Right renal pelvis (tissue), 4 donors: ENCODE data around the gene PGLYRP2. TPM values are rescaled to one million over a fixed set of nuclear protein-coding genes. Genes with fewer than 3 reads are reported as not detected.
"Not testable (repeated sequence)": the region's sequence is repeated elsewhere in the genome, so short reads cannot be mapped to it uniquely, and the experiment has no call there.

Source experiments
- DNase-seq, 4 donors: peaks; one replicate each; pipeline ENCODE4 v3.0.0-alpha.2; 2013; ENCODE audit warnings: low read depth in 4 of 4, low spot score in 3 of 4, missing footprints in 1 of 4
- polyA plus RNA-seq, 4 donors: library from polyadenylated mRNA; unstranded; fragments of 120-200 nt; gene quantifications; one replicate each; pipeline ENCODE4 v1.2.1, GENCODE V29; 2013; ENCODE audit not compliant: insufficient read length in 4 of 4

Gene PGLYRP2
- polyA plus RNA-seq, 4 donors = 0.10 TPM; not detected in 3

DNA sequence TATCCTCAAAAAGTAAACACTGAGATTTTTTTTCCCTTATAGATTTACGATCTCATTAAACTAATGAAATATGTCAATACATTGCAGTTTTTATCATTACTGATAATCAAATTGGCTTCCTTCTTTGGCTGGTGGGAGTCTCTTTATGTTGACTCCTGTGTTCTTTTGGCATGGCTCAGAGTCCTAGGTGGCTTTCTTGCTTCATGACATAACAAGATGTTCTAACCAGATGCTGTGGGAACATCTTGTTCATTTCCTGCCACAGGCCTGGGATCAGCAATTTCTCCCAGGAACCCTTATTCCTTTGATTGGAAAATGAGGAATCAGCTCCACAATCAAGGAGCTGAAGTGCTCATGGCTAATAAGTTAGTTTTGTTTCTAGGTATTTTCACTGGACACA lies 15.8 kb upstream of the PGLYRP2 start:
- no peak for DNase-seq

DNA sequence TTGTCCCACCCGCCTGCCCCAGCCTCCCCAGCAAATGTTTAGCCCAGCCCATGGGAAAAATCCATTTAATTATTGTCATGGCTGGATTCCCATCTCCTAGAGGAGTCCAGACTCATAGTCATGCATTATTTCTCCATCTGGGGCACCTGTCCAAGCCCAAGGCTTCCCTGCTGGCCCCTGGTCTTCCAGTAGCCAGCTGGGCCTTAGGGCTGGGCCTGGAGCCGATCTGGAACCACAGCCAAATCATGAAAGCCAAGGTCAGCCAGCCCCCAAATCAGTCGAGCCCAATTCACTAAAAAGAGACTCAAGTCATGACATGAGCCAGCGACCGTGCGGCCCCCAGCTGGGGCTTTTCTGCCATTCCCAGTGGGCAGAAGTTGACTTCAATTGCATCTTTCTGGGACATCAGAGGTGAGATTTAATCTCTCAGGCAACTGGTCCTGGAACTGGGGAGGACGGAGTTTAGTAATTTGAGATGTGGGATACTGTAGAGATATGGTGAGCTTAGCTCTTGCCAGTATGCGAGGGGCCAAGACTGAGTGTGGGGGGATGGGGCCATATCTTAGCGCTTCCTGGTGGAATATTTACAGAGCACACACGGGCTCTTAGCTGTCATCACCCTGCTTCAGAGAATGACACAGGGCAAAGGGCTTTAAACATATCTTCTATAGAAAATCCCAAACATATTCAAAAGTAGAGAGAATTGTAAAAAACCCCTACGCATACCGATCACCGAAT lies 9.4 kb upstream of the PGLYRP2 start:
- no peak for DNase-seq

DNA sequence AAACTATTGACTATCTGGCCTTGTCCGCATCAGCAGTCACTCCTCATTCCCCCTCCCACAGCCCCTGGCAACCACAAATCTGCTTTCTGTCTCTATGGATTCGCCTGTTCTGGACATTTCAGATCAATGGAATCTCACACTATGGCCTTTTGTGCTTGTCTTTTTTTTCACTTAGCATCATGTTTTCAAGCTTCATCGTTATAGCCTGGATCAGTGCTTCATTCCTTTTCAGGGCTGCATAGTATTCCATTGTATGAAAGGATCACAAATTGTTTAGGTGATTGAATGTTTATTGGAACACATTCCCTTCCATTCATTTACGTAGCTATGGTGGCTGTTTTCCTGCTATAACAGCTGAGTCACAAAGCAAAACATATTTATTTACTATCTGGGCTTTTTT lies 7.7 kb upstream of the PGLYRP2 start:
- no peak for DNase-seq

DNA sequence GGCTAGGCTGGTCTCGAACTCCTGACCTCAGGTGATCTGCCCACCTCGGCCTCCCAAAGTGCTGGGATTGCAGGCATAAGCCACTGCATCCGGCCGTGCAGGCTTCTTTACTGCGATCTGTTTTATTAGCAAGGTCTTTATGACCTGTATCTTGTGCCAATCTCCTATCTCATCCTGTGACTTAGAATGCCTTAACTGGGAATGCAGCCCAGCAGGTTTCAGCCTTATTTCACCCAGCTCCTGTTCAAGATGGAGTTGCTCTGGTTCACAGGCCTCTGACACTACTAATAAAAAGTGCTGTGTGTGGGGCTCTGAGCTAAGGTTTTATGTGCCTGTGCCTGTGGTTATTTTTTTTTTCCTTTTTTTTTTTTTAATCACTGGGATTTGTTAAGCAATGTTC lies 6.5 kb upstream of the PGLYRP2 start:
- not testable (repeated sequence) for DNase-seq

DNA sequence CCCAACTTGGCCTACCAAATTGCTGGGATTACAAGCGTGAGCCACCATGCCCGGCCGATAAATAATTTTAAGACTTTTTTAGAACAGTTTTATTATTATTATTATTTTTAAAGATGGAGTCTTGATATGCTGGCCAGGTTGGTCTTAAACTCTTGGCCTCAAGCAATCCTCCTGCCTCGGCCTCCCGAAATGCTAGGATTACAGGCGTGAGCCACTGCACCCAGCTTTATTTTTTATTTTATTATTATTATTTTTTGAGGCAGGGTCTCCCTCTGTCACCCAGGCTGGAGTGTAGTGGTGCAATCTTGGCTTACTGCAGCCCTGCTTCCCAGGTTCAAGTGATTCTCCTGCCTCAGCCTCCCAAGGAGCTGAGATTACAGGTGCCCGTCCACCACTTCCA lies 1.7 kb upstream of the PGLYRP2 start:
- DNase-seq = not testable (repeated sequence)

DNA sequence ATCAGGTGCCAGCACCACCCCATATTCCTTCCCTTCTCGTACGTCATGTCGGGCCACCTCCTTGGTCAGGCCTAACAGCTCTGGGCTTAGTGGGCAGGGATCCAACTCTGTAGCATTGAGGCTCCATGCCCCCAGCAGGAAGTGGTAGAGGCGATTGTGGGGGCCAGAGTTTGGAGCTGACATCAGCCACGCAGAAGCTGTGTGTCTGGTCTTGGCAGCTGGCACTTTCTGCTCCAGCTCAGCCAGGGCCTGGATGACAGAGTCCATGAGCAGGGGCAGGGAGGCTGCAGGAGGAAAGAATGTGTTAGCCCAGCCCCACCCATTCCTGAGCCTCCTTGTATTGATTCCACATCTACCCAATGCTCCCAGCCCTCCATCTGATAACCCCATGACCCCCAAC lies 3.0 kb downstream of the PGLYRP2 start:
- no peak for DNase-seq

DNA sequence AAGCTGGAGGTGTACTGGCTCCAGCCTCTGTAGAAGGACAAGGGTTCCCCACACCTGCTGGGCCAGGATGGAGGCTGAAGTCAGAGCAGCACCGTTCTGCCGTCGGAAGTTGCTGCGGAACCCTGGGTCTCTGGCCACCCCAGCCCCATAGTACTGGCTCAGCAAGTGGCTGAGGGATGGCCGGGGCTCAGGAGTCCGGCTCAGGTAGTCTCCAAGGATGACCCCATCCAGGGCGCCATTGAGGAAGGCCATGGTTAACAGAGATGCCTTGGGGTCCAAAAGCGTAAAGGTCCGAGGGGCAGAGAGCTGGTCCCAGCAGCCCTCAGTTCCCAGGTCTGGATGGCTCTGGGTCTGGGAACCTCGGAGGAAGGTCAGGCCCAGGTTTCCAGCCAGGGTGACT lies 3.7 kb downstream of the PGLYRP2 start:
- no peak for DNase-seq

DNA sequence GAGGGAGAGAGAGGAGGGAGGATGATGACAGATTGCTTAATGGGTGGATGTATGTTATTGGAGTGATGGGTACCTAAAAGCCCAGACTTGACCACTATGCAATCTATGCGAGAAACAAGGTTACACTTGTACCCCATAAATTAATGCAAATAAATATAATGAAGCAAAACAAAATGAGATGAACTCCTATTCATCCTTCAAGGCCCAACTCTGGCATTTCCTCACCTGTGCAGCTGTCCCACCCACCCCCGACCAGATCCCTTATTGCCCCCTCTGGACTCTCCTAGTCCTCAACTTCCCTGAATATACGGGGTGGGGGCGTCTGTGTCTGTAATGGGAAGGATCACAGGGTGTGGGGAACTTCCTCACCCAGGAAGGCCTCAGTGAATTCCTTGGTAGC lies 4.1 kb downstream of the PGLYRP2 start:
- DNase-seq = no peak

DNA sequence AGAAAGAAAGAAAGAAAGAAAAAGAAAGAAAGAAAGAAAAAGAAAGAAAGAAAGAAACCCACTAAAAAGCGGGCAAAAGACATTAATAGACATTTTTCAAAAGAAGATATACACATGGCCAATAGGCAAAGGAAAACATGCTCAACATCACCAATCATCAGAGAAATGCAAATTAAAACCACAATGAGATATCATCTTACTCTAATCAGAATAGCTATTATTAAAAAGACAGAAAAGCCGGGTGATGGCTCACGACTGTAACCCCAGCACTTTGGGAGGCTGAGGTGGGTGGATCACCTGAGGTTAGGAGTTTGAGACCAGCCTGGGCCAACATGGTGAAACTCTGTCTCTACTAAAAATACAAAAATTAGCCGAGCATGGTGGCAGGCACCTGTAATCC lies 5.5 kb downstream of the PGLYRP2 start:
- DNase-seq = not testable (repeated sequence)

DNA sequence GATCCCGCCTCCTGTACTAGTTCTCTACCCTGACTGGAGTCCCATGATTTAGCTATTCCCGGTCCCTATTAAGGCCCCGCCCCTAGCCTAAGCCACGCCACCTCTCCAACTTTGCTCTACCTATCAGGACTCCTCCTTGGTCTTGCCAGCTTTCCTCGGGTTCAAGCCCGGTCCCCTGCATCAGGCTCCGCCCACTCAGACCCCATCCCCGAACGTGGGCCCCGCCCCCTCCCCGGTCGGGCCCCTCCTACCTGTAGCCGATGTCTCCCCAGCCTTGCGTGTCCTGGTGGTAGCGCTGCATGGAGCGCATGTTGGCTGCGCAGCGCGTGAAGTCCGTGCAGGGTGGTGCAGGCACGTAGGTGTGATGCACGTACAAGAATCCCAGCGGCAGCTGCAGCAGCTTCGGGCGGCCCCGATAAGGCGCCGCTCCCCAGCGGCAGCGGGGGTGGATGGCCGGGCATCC lies 7.6 kb downstream of the PGLYRP2 start:
- DNase-seq = no peak

DNA sequence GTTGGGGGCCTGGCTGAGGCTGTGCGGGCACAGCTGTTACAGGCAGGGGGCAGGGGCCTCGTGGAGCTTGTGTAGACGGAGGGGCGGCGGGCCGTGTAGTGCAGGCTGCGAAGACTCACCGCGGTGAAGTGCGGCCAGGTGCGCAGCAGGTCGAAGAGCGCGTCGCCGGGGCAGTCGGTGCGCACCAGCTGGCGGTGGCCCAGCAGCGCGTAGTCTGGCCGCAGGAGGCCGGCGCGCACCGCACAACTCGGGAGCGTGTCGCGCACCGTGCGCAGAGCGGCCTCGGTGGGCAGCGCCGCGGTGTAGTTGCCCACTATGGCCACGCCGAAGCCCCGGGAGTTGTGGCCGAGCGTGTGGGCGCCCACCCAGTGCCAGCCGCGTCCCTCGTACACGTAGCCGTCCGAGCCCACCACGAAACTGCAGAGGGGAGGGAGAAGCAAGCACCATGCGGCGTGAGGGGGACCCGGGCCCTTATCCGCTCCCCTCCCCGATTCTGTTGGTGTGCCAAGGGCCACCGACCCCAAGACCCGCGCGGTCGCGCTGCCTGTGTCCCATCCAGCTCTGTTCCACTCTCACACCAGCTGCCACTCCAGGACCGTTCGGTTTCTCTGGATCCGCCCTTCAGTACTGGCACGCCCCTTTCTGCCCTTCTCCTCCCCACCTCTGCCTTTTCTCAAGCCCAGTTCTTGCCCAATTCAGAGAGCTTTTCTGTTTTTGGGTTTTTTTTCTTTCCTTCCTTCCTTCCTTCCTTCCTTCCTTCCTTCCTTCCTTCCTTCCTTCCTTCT lies 9.6 kb downstream of the PGLYRP2 start:
- DNase-seq = no peak

DNA sequence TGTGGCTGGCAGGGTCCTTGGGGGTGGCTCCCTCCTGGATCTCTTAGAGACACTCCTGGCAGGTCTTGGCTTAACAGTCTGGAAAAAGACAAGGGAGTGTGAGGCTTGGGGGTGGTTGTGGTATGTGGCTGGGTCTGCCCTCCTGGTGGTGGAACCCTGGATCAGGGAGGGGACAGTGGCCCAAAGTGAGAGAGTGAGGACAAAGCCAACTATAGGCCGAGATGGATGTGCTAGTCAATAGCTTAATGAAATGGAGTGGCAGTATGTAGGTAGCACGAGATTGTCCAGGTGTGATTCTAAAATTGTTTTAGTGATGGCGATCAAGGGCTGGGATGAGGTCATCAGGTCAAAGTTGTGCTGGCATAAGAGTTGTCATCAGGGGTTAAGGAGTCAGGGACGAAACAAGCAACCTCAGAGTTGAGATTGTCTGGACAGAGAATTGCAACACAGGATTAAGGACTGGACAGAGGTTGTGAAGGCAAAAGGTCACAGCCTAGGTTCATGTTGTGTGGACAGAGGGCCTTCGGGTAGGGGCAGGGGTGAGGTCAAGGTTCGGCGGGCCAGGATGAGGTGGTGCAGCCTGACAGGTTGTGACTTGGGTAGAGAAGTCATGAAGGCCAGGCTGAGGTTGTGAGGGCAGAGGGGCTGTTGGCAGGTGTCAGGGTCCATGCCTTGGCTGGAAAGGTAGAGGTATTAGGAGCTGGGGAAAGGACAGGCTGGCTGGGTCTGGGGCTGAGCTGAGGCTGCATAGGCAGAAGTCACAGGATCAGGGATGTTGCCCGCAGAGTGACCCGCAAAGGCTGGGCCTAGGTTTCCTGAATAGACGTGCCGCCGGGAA lies 10.4 kb downstream of the PGLYRP2 start:
- no peak for DNase-seq

DNA sequence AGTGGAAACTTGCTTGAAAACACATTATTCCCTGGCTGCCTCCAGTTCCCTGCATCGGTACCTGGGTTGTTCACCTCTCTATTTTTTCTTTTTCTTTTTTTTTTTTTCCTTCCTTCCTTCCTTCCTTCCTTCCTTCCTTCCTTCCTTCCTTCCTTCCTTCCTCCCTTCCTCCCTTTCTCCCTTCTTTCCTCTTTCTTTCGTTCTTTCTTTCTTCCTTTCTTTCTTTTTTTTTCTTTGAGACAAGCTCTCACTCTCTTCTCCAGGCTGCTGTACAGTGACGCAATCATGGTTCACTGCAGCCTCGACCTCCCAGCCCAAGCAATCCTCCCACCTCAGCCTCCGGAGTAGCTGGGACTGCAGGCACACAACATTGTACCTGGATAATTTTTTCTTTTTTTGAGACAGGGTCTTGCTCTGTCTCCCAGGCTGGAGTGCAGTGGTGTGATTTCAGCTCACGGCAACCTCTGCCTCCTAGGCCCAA lies 11.5 kb downstream of the PGLYRP2 start:
- DNase-seq = no peak

DNA sequence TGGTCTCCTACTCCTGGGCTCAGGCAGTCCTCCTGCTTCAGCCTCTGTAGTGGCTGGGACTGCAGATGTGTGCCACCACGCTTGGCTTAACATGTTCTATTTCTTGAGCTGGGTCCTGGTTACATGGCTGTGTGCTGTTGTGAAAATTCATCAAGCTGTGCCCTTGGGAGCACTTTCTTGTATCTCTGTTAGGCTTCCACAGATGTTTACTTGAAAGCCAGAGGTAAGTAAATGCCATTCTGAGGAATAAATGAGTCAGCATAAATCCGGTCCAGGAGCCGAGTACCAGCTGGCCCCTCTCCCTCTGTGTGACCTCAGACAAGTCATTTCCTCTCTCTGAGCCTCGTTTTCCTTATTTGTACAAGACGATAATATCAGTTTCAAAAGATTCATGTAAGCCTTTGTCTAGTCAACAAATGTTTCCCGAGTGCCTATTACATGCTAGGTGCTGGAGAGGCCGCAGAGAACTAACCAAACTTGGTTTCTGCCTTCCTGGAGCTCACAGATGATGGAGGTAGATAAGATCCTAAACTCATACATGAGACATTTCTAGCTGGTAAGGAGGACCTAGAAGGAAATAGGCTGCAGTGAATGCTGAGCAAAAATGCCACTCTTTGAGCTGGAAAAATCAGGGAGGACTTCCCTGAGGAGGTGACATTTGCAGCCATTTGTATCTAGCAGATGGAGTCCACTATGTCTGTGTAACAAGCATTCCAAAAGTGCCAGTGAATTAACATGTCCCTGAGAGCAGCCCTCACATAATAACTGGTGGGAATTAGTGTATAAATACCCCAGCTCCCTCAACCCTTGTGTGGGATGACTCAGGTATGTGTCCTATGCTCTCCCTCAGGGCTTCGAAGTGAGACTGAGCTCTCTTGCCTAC lies 12.2 kb downstream of the PGLYRP2 start:
- no peak for DNase-seq

DNA sequence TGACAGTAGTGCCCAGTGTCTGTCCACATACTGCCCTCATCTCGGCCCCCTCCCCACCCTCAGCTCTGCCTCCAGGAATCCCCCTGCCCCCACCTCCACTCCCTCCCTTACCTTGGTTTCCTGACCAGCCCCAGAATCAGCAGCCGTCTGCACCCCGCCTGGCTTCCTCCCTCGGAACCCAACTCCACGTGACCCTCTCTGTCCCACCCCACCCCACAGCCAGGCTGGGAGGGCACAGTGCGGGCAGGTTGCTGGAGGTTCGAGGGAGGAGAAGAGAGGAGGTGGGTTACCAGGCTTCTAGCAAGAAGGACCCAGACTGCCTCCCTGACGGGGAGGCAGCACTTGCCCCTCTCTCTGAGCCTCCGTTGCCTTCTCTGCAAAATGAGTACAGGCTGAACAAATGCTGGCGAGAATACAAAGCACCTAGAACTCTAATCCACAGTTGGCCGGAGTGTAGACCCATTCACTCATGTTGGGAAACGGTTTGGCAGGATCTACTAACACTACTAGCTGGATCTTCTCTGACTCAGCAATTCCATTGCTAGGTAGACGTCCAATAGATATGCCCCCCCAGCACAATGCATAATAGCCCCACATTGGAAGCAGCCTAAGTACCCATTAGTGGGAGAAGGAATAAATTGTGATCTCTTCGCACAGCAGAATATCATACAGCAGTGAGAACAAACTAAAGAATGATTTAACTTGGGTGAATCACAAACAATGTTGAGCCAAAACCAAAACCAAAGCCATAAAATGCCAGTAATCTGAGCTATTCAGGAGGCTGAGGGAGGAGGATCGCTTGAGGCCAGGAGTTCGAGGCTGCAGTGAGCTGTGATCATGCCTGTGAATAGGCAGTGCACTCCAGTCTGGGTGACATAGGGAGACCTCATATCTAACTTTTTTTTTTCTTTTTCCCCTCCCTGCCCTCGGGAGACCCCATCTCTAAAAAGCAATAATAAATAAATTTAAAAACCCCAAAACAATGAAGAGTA lies 14.6 kb downstream of the PGLYRP2 start, which contains the start of gene RASAL3:
Gene RASAL3, minus strand, starts transcription at position 151 of the 992 bp plus-strand sequence. CDS start 186 bp downstream, outside the sequence.
- no peak for DNase-seq

DNA sequence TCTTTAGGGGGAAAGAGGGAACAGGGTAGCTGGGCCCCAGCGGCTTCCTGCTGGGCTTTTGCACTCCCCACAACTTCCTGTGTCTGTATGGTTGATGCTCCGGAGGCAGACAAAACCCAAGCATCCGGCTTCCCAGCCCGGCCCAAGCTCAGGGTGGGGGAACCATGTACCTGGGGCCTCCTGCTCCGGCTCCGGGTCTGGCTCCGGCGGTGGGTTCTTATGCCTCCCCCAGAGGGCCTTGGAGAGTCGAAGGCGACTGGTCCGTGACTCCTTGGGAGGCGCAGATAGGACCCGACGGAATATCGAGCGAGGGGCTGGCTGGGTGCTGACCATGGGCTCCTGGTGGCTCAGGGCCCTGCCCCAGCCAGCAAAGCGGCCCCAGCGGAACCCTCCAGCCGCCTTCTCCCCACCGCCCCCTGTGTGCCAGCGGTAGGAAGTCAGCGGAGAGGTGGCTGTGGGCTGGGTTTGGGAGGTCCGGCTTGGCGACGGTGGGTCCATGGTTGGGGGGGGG lies 15.4 kb downstream of the PGLYRP2 start:
- no peak for DNase-seq

DNA sequence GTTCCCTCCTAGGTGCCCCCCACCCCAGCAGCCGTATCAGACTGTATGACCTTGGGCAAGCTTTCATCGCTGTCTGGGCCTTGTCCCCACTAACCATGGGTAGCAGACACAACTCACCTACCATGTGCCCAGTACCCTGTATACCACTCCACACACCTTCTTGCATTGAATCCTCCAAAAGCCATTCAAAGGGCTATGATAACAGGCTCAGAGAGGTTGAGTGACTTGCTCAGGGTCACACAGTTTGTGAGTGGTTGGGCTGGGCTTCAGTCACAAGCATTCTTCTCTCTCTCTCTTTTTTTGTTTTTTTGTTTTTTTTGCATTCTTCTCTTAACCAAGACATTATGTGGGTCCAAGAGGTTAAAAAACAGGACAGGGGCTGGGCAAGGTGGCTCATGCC lies 17.6 kb downstream of the PGLYRP2 start:
- DNase-seq = no peak

DNA sequence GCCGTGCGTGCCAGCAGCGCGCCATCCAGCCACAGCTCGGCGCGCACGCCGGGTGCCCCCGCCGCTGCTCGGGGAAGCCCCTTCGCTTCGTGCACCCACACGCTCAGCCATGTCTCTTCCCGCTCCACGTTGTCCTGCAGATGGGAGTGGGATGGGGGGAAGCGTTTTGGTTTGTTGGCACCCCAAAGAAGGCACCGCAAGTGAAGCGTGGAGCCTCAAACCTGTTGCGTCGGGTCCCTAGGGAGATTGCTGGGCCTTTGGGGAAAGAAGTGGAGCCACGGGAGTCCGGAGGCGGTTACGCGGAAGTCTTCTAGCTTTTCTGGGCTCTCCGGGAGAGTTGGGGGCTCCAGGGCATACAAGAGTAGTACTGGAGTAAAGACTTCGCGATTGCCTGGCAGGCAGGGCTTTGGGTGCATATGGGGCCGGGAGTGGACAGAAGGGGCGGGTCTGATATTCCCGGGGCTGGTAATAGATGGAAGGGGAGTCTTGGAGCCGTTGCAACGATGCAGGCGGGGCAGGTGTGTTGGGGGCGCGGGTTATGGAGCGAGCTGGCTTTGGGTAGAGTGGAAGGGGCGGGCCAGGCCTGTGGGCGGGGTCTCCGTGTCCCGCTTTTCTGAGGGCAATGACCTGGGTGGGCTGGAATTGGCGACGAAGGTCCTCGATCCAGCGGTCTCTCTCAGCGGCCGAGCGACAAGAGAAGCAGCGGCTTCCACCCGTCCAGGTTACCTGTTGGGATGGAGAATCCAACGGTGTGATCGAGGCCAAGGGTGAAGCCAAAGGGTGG lies 21.4 kb downstream of the PGLYRP2 start:
- no peak for DNase-seq
